T-cell (primary cell): ENCODE data around the gene DNASE2. TPM values are rescaled to one million over a fixed set of nuclear protein-coding genes. Genes with fewer than 3 reads are reported as not detected.

Experiments
- ATAC-seq, 4 experiments: fragments of 200-7000 bp in 3 of 4; fragments of 150-1000 bp in 1 of 4; cut with Tn5 transposase; replicated peaks in 1 of 4; 1 replicate in 3 of 4; 2 replicates in 1 of 4; pipeline ENCODE4 v1.10.0; 2021; ENCODE audit warnings: moderate library complexity in 3 of 4, mild to moderate bottlenecking in 2 of 4, moderate number of reproducible peaks in 1 of 4
- CTCF ChIA-PET, 2 donors: fragments of 300-600 bp; sonication (Branson Sonifier 250); formaldehyde crosslinking; loops; one replicate each; lab custom pipeline; 2022; ENCODE audit warnings: antibody characterized with exemption in 2 of 2; lab: Charles Lee
- POLR2A ChIA-PET, 2 donors: fragments of 300-600 bp; sonication (Branson Sonifier 250); formaldehyde crosslinking; loops; one replicate each; lab custom pipeline; 2022; ENCODE audit warnings: antibody characterized with exemption in 2 of 2; lab: Charles Lee
- DNase-seq, 35 experiments: peaks; one replicate each; pipeline versions ENCODE4 v3.0.0 to v3.0.0-alpha.2; 2013 to 2023
- H3K27ac ChIP-seq: one replicate; pipeline ENCODE4 v1.5.1; 2013; ENCODE audit warnings: low read length
- H3K27me3 ChIP-seq, 2 experiments: replicated peaks in 1 of 2; 1 replicate in 1 of 2; 2 replicates in 1 of 2; pipeline versions ENCODE4 v1.6.1 to v1.7.0; 2013; ENCODE audit warnings: low read length in 1 of 2, mixed read lengths in 1 of 2; ENCODE audit not compliant: control insufficient read depth in 2 of 2, insufficient read depth in 2 of 2; ENCODE audit errors: extremely low read depth in 1 of 2
- H3K36me3 ChIP-seq, 2 donors: 1 replicate in 1 of 2; 2 replicates in 1 of 2; pipeline versions ENCODE4 v1.6.1 to v1.7.0; 2013; ENCODE audit warnings: low read length in 1 of 2; ENCODE audit not compliant: control insufficient read depth in 2 of 2, insufficient read depth in 1 of 2; ENCODE audit errors: extremely low read depth in 1 of 2
- H3K4me1 ChIP-seq, 2 experiments: 1 replicate in 1 of 2; 2 replicates in 1 of 2; pipeline versions ENCODE4 v1.6.1 to v1.7.0; 2013; ENCODE audit warnings: low read length in 2 of 2, mixed read lengths in 1 of 2; ENCODE audit not compliant: insufficient read depth in 2 of 2, control insufficient read depth in 1 of 2; ENCODE audit errors: extremely low read depth in 1 of 2
- H3K4me3 ChIP-seq, 2 donors: 1 replicate in 1 of 2; 2 replicates in 1 of 2; pipeline versions ENCODE4 v1.5.1 to v1.7.0; 2013; ENCODE audit warnings: mild to moderate bottlenecking in 2 of 2, low read length in 1 of 2, moderate library complexity in 1 of 2; ENCODE audit not compliant: control insufficient read depth in 1 of 2; ENCODE audit errors: extremely low read depth in 1 of 2
- H3K9me3 ChIP-seq: 2 replicates; pipeline ENCODE4 v1.7.0; 2013
- H3K27ac Mint-ChIP-seq, 2 donors: one replicate each; pipeline ENCODE4 v1.8.0; 2020 to 2021; ENCODE audit warnings: mild to moderate bottlenecking in 2 of 2, mixed read lengths in 2 of 2
- H3K27me3 Mint-ChIP-seq, 2 donors: one replicate each; pipeline ENCODE4 v1.8.0; 2021 to 2022; ENCODE audit warnings: mixed read lengths in 2 of 2
- H3K36me3 Mint-ChIP-seq: one replicate; pipeline ENCODE4 v1.8.0; 2021; ENCODE audit warnings: mixed read lengths
- H3K4me1 Mint-ChIP-seq, 3 donors: one replicate each; pipeline ENCODE4 v1.8.0; 2020 to 2022; ENCODE audit warnings: mixed read lengths in 3 of 3, mild to moderate bottlenecking in 1 of 3
- H3K4me3 Mint-ChIP-seq, 3 donors: one replicate each; pipeline ENCODE4 v1.8.0; 2020 to 2022; ENCODE audit warnings: mild to moderate bottlenecking in 3 of 3, mixed read lengths in 3 of 3, moderate library complexity in 3 of 3
- H3K9me3 Mint-ChIP-seq, 3 donors: one replicate each; pipeline ENCODE4 v1.8.0; 2020 to 2022; ENCODE audit warnings: mixed read lengths in 3 of 3
- WGBS: methylation state at CpG from one replicate; pipeline ENCODE4 v1.1.5; 2013; ENCODE audit warnings: missing lambda C conversion rate; ENCODE audit not compliant: insufficient coverage; 5-methylcytosine and 5-hydroxymethylcytosine counted together
- total RNA-seq, 35 experiments: library from RNA in 6 of 35; stranded (reverse) in 6 of 35; fragments of 120-200 nt in 1 of 35; gene quantifications; one replicate each; pipeline versions ENCODE4 v1.2.1 to v1.2.4 and lab custom pipeline; 2013 to 2026

Gene DNASE2, protein sequence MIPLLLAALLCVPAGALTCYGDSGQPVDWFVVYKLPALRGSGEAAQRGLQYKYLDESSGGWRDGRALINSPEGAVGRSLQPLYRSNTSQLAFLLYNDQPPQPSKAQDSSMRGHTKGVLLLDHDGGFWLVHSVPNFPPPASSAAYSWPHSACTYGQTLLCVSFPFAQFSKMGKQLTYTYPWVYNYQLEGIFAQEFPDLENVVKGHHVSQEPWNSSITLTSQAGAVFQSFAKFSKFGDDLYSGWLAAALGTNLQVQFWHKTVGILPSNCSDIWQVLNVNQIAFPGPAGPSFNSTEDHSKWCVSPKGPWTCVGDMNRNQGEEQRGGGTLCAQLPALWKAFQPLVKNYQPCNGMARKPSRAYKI
- total RNA-seq (10 to 100 TPM; 13.4 to 32.1 (median 26.5) TPM), total RNA-seq (lab: John Stamatoyannopoulos, UW) (7.6 to 45.0 (median 23.1) reads per million in 29 experiments)
- total RNA-seq (2013): 22.4 TPM

GRCh38 chr19:12881172-12881808 is at the start of gene DNASE2:
TSS of gene DNASE2 (minus strand) at chr19:12881449. CDS start at chr19:12881375, 74 bp downstream.
- under 1% methylated on average over 33 of the region's 38 CpGs for WGBS
- peak; percentile 66 to 91 (median 78) for DNase-seq
- peak; percentile 74 to 78 (median 74) for ATAC-seq
- Histone ChIP-seq H3K4me3 (peak within 1 kb of the TSS; percentile 51 to 80), H3K36me3 (peaks cover 10 to 20% of the 10 kb centered on the region in 2 donors), H3K27ac (peak within 1 kb of the TSS; percentile 43), H3K9me3 (no peaks in the 10 kb centered on the region), H3K4me1 (peaks cover 3 to 40% of the 10 kb centered on the region in 2 experiments), H3K27me3 (peaks cover 0 to 8% of the 10 kb centered on the region in 2 experiments)
- peaks cover 28 to 36% (median 29%) of the 10 kb centered on the region in 3 donors for H3K4me1 Mint-ChIP-seq
- H3K4me3 Mint-ChIP-seq: peak within 1 kb of the TSS; percentile 74 to 90 (median 86)
- peaks cover 13% of the 10 kb centered on the region for H3K36me3 Mint-ChIP-seq
- CTCF ChIA-PET: interaction anchor here (0.5 to 0.7 kb wide), 4 partner anchors 83 to 1803 kb away, joined by 4 to 9 read pairs (median 4); no protein-coding TSS in a partner anchor
- H3K9me3 Mint-ChIP-seq: no peaks in the 10 kb centered on the region
- POLR2A ChIA-PET: interaction anchor here in 1 of 2 donors (0.6 kb wide), 1 partner anchor 158 kb away, joined by 3 read pairs; no protein-coding TSS in a partner anchor
- peaks cover 0 to 2% of the 10 kb centered on the region in 2 donors for H3K27me3 Mint-ChIP-seq
- peak within 1 kb of the TSS; percentile 82 to 84 for H3K27ac Mint-ChIP-seq

GRCh38 chr19:12930002-12930645 is 48.9 kb upstream of the DNASE2 start:
- H3K4me3 Mint-ChIP-seq: no peak overlapping the region
- Histone ChIP-seq H3K27me3 (no peaks in the 10 kb centered on the region), H3K9me3 (no peaks in the 10 kb centered on the region), H3K4me3 (no peak overlapping the region), H3K36me3 (peaks cover 9 to 49% of the 10 kb centered on the region in 2 donors), H3K4me1 (peaks cover 6 to 23% of the 10 kb centered on the region in 2 experiments), H3K27ac (no peak overlapping the region)
- H3K9me3 Mint-ChIP-seq: no peaks in the 10 kb centered on the region
- H3K27ac Mint-ChIP-seq: no peak overlapping the region
- no peaks in the 10 kb centered on the region for H3K27me3 Mint-ChIP-seq
- ATAC-seq: no peak
- ChIA-PET POLR2A (no interaction called here), CTCF (no interaction called here)
- WGBS: 89% methylated on average over 14 of the region's 19 CpGs
- H3K36me3 Mint-ChIP-seq: peaks cover 25% of the 10 kb centered on the region
- peaks cover 19 to 26% (median 24%) of the 10 kb centered on the region in 3 donors for H3K4me1 Mint-ChIP-seq
- DNase-seq: no peak

- ChIA-PET CTCF (no interaction called here), POLR2A (no interaction called here)
- DNase-seq (no peak), ATAC-seq (no peak)
- Mint-ChIP-seq H3K4me3 (no peak overlapping the region), H3K36me3 (peaks cover 52% of the 10 kb centered on the region), H3K9me3 (no peaks in the 10 kb centered on the region), H3K27me3 (no peaks in the 10 kb centered on the region), H3K4me1 (peaks cover 1 to 6% (median 6%) of the 10 kb centered on the region in 3 donors), H3K27ac (no peak overlapping the region)
- Histone ChIP-seq H3K27me3 (no peaks in the 10 kb centered on the region), H3K4me3 (no peak overlapping the region), H3K27ac (no peak overlapping the region), H3K4me1 (no peaks in the 10 kb centered on the region), H3K9me3 (no peaks in the 10 kb centered on the region), H3K36me3 (peaks cover 11 to 65% of the 10 kb centered on the region in 2 donors)
- WGBS: 98% methylated on average over 16 of the region's 29 CpGs
Observed at GRCh38 chr19:12924621-12925310, 43.5 kb upstream of the DNASE2 start.

DNA sequence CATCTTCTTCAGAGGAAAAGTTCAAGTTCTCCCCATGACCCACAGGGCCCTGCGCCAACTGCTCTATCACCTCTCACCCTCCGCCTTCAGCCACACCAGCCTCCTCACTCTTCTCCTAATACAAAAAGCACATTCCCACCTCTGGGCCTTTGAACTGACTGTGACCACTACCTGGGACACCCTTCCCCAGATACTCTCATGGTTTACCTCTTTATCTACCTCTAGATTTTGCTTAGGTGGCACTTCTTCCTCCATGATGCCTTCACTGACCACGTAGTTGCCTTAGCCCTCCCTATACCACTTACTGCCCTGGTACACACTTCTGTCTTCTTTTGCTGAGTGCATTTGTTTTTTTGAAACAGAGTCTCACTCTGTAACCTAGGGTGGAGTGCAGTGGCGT is 41.7 kb upstream of the DNASE2 start:
- no peaks in the 10 kb centered on the region for H3K9me3 ChIP-seq
- WGBS: 97% methylated on average over 3 of the region's 4 CpGs
- CTCF ChIA-PET: no interaction called here
- peaks cover 0 to 3% of the 10 kb centered on the region in 2 experiments for H3K27me3 ChIP-seq
- ATAC-seq (no peak), DNase-seq (no peak)
- no peak overlapping the region for H3K4me3 ChIP-seq
- Mint-ChIP-seq H3K4me1 (peaks cover 7 to 17% (median 14%) of the 10 kb centered on the region in 3 donors), H3K4me3 (no peak overlapping the region), H3K27ac (no peak overlapping the region), H3K27me3 (no peaks in the 10 kb centered on the region), H3K9me3 (no peaks in the 10 kb centered on the region), H3K36me3 (peaks cover 38% of the 10 kb centered on the region)
- peaks cover 0 to 16% of the 10 kb centered on the region in 2 experiments for H3K4me1 ChIP-seq
- POLR2A ChIA-PET: no interaction called here
- H3K36me3 ChIP-seq: peaks cover 11 to 48% of the 10 kb centered on the region in 2 donors
- H3K27ac ChIP-seq: no peak overlapping the region

- 100% methylated on average over 2 of the region's 3 CpGs for WGBS
- Mint-ChIP-seq H3K27ac (peak overlapping the region in 1 of 2 donors; percentile 31), H3K36me3 (peaks cover 29% of the 10 kb centered on the region), H3K4me3 (no peak overlapping the region), H3K4me1 (peaks cover 12 to 22% (median 19%) of the 10 kb centered on the region in 3 donors), H3K9me3 (no peaks in the 10 kb centered on the region), H3K27me3 (no peaks in the 10 kb centered on the region)
- DNase-seq (no peak), ATAC-seq (no peak)
- peaks cover 0 to 16% of the 10 kb centered on the region in 2 experiments for H3K4me1 ChIP-seq
- peaks cover 8 to 34% of the 10 kb centered on the region in 2 donors for H3K36me3 ChIP-seq
- H3K4me3 ChIP-seq: no peak overlapping the region
- H3K9me3 ChIP-seq: no peaks in the 10 kb centered on the region
- peaks cover 0 to 4% of the 10 kb centered on the region in 2 experiments for H3K27me3 ChIP-seq
- ChIA-PET CTCF (interaction anchor here (0.6 to 0.7 kb wide), 2 partner anchors 47 to 48 kb away, joined by 3 read pairs; no protein-coding TSS in a partner anchor), POLR2A (no interaction called here)
- H3K27ac ChIP-seq: no peak overlapping the region
Observed at GRCh38 chr19:12921047-12921446, 39.8 kb upstream of the DNASE2 start.
